Activated T-helper 1 cell treated with anti-CD3 and anti-CD28 coated beads, Interleukin-12 subunit alpha, Interleukin-12 subunit beta, Interleukin-2, Interleukin-4 antibody, amounts not matched to agents 30 ng/mL and 10 ng/mL and 1 ng/mL, durations not matched to agents 14 hours and 24 hours and 36 hours (primary cell): ENCODE measurements around the gene LCE1C. TPM values are rescaled to one million over a fixed set of nuclear protein-coding genes. Genes with fewer than 3 reads are reported as not detected.

Source experiments
- DNase-seq: peaks from one replicate; pipeline ENCODE4 v3.0.0; 2021; ENCODE audit warnings: low spot score
- H3K27ac Mint-ChIP-seq: one replicate; pipeline ENCODE4 v1.8.0; 2021; ENCODE audit warnings: mild to moderate bottlenecking, mixed read lengths
- H3K27me3 Mint-ChIP-seq: one replicate; pipeline ENCODE4 v1.8.0; 2022; ENCODE audit warnings: mild to moderate bottlenecking, moderate library complexity, mixed read lengths; ENCODE audit not compliant: insufficient read depth
- H3K36me3 Mint-ChIP-seq: one replicate; pipeline ENCODE4 v1.8.0; 2021; ENCODE audit warnings: low read depth, mixed read lengths
- H3K4me1 Mint-ChIP-seq: one replicate; pipeline ENCODE4 v1.8.0; 2021; ENCODE audit warnings: low read depth, mixed read lengths
- H3K4me3 Mint-ChIP-seq: one replicate; pipeline ENCODE4 v1.8.0; 2021; ENCODE audit warnings: mild to moderate bottlenecking, moderate library complexity, mixed read lengths
- H3K9me3 Mint-ChIP-seq: one replicate; pipeline ENCODE4 v1.8.0; 2021; ENCODE audit warnings: mixed read lengths
- intact Hi-C: fragments of 100-400 bp; cut with micrococcal nuclease; formaldehyde crosslinking; loops from one replicate; pipeline ENCODE4 v1.15.1; 2024
- total RNA-seq: library from RNA; stranded (reverse); gene quantifications from 2 replicates; pipeline ENCODE4 v1.2.3, GENCODE V29; 2022

Gene LCE1C, protein sequence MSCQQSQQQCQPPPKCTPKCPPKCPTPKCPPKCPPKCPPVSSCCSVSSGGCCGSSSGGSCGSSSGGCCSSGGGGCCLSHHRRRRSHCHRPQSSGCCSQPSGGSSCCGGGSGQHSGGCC
- total RNA-seq, result not detected in 2 replicates

- Mint-ChIP-seq H3K27me3 (peaks cover 8% of the 10 kb centered on the region), H3K9me3 (no peaks in the 10 kb centered on the region), H3K4me1 (no peaks in the 10 kb centered on the region), H3K27ac (no peak within 1 kb of the TSS), H3K4me3 (no peak within 1 kb of the TSS), H3K36me3 (no peaks in the 10 kb centered on the region)
- intact Hi-C loops, result no loop called here
- DNase-seq, result no peak
Measured at GRCh38 chr1:152806576-152806975, at the start of gene LCE1C. Gene LCE1C, minus strand, starts transcription at chr1:152806651. Its CDS starts 1,173 bp downstream, at chr1:152805478.

DNA sequence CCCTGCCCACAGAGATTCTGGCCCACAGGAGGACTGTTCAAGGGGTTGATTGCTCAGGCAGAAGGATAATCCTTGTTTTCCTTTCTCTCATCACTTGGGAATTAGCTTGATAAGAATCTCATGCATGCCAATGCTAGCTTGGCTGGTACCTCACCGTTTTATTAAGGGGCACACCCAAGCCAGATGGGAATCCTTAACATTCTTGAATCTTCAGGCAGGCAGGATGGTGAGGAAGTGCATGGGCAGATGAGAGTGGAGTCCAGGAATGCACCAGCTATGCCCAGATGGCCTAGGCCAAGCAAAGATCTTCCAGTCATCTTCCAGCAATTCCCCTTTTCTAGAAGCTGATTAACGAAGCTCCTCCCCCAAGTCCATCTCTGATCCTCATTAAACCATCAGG is 49.2 kb upstream of the LCE1C start:
- intact Hi-C loops, result no loop called here

DNA sequence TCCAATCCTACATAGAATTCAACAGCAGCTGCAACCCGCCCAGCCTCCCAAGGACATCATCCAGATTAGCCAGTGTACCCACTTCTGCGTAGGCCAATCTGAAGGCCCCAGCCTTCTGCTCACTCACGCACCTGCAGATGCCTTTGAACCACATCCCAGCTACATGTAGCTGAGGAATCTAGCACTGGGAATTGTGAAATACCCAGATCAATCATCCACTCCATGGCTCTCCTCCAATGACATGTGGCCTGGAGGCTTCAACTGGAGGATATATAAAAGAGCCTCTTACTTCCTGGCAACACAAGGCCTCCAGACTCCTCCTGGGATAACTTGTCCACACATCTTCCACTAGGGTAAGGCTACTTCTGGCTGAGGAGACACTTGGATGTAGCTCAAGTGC is 36.1 kb upstream of the LCE1C start, which contains the start of gene LCE6A:
TSS of gene LCE6A (plus strand) at position 301 of the 400 bp plus-strand sequence. CDS start 665 bp downstream, outside the sequence.
- H3K27me3 Mint-ChIP-seq, result peaks cover 10% of the 10 kb centered on the region

More for the DNA sequence above, 49.2 kb upstream of the LCE1C start:
- no peaks in the 10 kb centered on the region for H3K9me3 Mint-ChIP-seq
- H3K36me3 Mint-ChIP-seq, result no peaks in the 10 kb centered on the region
- no peaks in the 10 kb centered on the region for H3K4me1 Mint-ChIP-seq
- peaks cover 1% of the 10 kb centered on the region for H3K27me3 Mint-ChIP-seq
- no peak overlapping the region for H3K4me3 Mint-ChIP-seq
- no peak for DNase-seq
- H3K27ac Mint-ChIP-seq, result no peak overlapping the region

GRCh38 chr1:152836870-152837269 is 30.4 kb upstream of the LCE1C start:
- Mint-ChIP-seq H3K27ac (no peak overlapping the region), H3K27me3 (peaks cover 7% of the 10 kb centered on the region), H3K9me3 (no peaks in the 10 kb centered on the region), H3K36me3 (no peaks in the 10 kb centered on the region), H3K4me3 (no peak overlapping the region), H3K4me1 (no peaks in the 10 kb centered on the region)
- intact Hi-C loops, result no loop called here
- no peak for DNase-seq

More for the DNA sequence above, 36.1 kb upstream of the LCE1C start, which contains the start of gene LCE6A:
- Mint-ChIP-seq H3K4me3 (no peak within 1 kb of the TSS), H3K9me3 (no peaks in the 10 kb centered on the region), H3K4me1 (no peaks in the 10 kb centered on the region), H3K36me3 (no peaks in the 10 kb centered on the region), H3K27ac (no peak within 1 kb of the TSS)
- intact Hi-C loops, result no loop called here
- DNase-seq, result no peak

DNA sequence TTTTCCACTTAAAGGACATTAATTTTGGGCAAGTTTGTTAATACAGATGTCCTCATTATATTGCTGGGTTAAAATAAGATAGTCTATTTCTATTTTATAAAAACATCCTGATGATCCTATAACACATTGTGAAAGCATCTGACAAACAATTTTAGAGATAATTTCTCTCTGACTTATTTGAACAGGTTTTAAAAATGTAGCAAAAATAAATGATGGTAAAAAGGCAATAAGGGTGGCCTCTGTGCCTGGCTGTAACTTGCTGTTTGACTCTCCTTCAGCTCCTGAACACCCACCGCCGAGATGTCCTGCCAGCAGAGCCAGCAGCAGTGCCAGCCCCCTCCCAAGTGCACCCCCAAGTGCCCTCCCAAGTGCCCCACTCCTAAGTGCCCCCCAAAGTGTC is 20.7 kb upstream of the LCE1C start, which contains the start of gene LCE1A:
TSS of gene LCE1A (plus strand) at position 301 of the 400 bp plus-strand sequence. CDS start at position 301, 0 bp downstream.
- Mint-ChIP-seq H3K27me3 (peaks cover 13% of the 10 kb centered on the region), H3K4me1 (no peaks in the 10 kb centered on the region), H3K36me3 (no peaks in the 10 kb centered on the region), H3K9me3 (no peaks in the 10 kb centered on the region), H3K4me3 (no peak within 1 kb of the TSS), H3K27ac (no peak within 1 kb of the TSS)
- no peak for DNase-seq
- intact Hi-C loops, result no loop called here

DNA sequence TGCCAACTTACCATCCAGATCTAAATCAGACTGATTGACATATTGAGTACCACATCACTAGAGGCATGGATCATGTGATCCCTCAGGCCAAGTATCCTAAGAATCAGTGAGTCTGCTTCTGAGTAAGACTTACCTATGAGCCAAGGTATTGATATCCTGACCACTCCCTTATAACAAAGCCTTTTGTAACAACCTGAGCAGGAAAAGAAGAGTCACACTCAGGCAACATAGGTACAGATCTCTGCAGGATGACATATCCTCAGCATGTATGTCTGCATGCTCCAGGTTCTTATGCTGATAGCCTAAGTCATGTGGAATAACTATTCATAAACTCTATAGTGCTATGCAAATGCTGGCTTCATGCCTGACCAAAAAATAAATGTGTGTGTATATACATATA is 18.5 kb upstream of the LCE1C start:
- Mint-ChIP-seq H3K27me3 (peaks cover 11% of the 10 kb centered on the region), H3K4me1 (no peaks in the 10 kb centered on the region), H3K4me3 (no peak overlapping the region), H3K9me3 (no peaks in the 10 kb centered on the region), H3K27ac (no peak overlapping the region), H3K36me3 (no peaks in the 10 kb centered on the region)
- intact Hi-C loops, result no loop called here
- no peak for DNase-seq

- DNase-seq, result no peak
- no peak overlapping the region for H3K27ac Mint-ChIP-seq
Measured at GRCh38 chr1:152823294-152823693, 16.8 kb upstream of the LCE1C start.

GRCh38 chr1:152817309-152817708 is 10.9 kb upstream of the LCE1C start:
- Mint-ChIP-seq H3K27ac (no peak overlapping the region), H3K4me1 (no peaks in the 10 kb centered on the region), H3K4me3 (no peak overlapping the region), H3K36me3 (no peaks in the 10 kb centered on the region), H3K9me3 (no peaks in the 10 kb centered on the region), H3K27me3 (no peaks in the 10 kb centered on the region)
- DNase-seq, result no peak
- intact Hi-C loops, result no loop called here

More at GRCh38 chr1:152823294-152823693, 16.8 kb upstream of the LCE1C start:
- no peaks in the 10 kb centered on the region for H3K9me3 Mint-ChIP-seq
- intact Hi-C loops, result no loop called here
- H3K4me3 Mint-ChIP-seq, result no peak overlapping the region
- no peaks in the 10 kb centered on the region for H3K36me3 Mint-ChIP-seq
- H3K27me3 Mint-ChIP-seq, result peaks cover 8% of the 10 kb centered on the region
- no peaks in the 10 kb centered on the region for H3K4me1 Mint-ChIP-seq

DNA sequence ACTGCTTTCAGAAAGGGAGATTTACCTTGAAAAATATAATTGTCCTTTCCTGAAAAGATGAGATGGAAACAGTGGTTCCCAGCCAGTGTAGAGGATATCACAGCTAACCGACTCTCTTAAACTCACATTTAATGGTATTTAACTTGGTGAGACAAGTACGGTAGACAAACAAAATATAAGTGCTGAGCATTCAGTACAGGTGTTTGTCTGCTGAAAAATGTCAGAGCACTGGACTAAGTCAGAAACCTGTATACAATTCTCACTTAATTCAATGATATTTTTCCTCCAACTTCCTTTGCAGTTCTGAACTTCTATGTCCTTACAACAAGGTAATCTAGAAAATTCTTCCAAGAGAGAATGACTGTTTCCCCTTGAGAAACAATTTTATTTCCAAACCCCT is 5.2 kb upstream of the LCE1C start, which contains the start of gene LCE1B:
TSS of gene LCE1B (plus strand) at position 301 of the 400 bp plus-strand sequence. CDS start 476 bp downstream, outside the sequence.
- Mint-ChIP-seq H3K36me3 (no peaks in the 10 kb centered on the region), H3K27me3 (peaks cover 2% of the 10 kb centered on the region), H3K4me3 (no peak within 1 kb of the TSS), H3K4me1 (no peaks in the 10 kb centered on the region), H3K9me3 (no peaks in the 10 kb centered on the region), H3K27ac (no peak within 1 kb of the TSS)
- intact Hi-C loops, result loop anchor here (2.0 kb wide), 1 partner anchor 61 kb away; no protein-coding TSS in a partner anchor
- DNase-seq, result no peak

GRCh38 chr1:152811050-152811449 is 4.6 kb upstream of the LCE1C start:
- no peaks in the 10 kb centered on the region for H3K4me1 Mint-ChIP-seq
- intact Hi-C loops, result no loop called here
- H3K4me3 Mint-ChIP-seq, result no peak overlapping the region
- H3K36me3 Mint-ChIP-seq, result no peaks in the 10 kb centered on the region
- no peak for DNase-seq
- H3K27me3 Mint-ChIP-seq, result peaks cover 2% of the 10 kb centered on the region
- H3K9me3 Mint-ChIP-seq, result no peaks in the 10 kb centered on the region
- H3K27ac Mint-ChIP-seq, result no peak overlapping the region

DNA sequence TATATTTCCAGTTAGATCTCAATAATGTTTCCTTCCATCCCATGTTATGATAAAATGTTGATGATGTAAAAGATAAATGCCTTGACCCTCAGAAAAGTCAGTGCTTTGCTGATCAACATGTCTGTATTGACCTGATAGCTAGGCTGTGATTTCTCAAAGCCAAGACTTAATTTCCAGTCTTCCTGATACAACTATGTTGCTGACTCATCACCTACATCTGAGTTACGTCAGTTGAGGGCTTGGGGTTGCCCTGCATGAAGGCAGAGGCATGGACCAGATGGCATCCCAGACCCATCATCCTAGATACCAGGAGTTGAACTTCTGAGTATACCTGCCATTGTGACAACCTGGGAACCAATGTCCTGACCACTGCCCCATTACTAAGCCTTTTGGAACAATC is 5.1 kb downstream of the LCE1C start:
- H3K27me3 Mint-ChIP-seq, result peaks cover 8% of the 10 kb centered on the region
- H3K4me1 Mint-ChIP-seq, result no peaks in the 10 kb centered on the region
- no peak overlapping the region for H3K4me3 Mint-ChIP-seq
- H3K36me3 Mint-ChIP-seq, result no peaks in the 10 kb centered on the region
- intact Hi-C loops, result no loop called here
- no peaks in the 10 kb centered on the region for H3K9me3 Mint-ChIP-seq
- H3K27ac Mint-ChIP-seq, result no peak overlapping the region
- DNase-seq, result no peak

DNA sequence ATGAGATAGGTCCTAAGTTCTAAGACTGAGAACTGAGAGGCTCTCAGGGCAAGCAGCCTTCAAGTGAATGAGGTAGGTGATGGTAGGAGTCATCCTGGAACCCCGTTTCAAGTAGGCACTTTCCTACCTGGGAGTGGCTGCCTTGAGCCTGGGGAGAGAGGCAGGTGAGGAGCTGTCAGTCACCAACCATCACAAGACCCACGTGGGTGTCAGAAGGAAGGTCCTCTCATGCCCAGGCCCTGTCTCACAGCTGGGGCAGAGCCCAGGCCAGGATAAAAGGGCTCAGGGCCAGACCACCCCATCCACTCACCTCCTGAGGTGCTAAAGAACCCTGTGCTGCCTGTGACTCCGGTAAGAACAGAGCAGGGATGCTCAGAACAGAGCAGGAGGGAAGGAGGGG is 10.0 kb downstream of the LCE1C start, which contains the start of gene LCE1D:
TSS of gene LCE1D (plus strand) at position 301 of the 400 bp plus-strand sequence. CDS start 1,074 bp downstream, outside the sequence.
- Mint-ChIP-seq H3K9me3 (no peaks in the 10 kb centered on the region), H3K27ac (no peak within 1 kb of the TSS), H3K27me3 (peaks cover 2% of the 10 kb centered on the region), H3K4me1 (no peaks in the 10 kb centered on the region), H3K4me3 (no peak within 1 kb of the TSS), H3K36me3 (no peaks in the 10 kb centered on the region)
- intact Hi-C loops, result no loop called here
- DNase-seq, result no peak

DNA sequence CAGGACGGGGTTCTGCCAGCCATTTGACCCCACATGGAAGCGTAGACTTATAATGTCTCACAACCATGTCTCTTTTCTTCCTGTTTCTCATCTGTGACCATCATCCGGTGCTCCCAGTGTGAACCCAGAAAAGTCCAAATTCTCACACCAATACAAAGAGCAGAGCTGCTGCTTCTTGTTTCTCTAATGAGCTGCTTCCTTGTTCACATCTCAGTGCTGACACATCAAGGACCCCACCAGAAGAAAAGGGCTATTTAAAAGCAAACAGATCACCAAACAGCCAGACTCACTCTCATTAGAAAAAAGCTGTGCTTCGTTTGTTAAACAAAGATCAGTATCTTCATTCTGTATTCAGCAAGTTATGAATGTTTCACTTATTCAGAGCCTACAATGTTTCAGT is 10.8 kb downstream of the LCE1C start:
- no peak overlapping the region for H3K4me3 Mint-ChIP-seq
- intact Hi-C loops, result no loop called here
- H3K9me3 Mint-ChIP-seq, result no peaks in the 10 kb centered on the region
- DNase-seq, result no peak
- H3K4me1 Mint-ChIP-seq, result no peaks in the 10 kb centered on the region
- no peaks in the 10 kb centered on the region for H3K36me3 Mint-ChIP-seq
- H3K27ac Mint-ChIP-seq, result no peak overlapping the region
- H3K27me3 Mint-ChIP-seq, result peaks cover 2% of the 10 kb centered on the region
